ENCODE data around the gene CDC42BPB. TPM values are rescaled to one million over a fixed set of nuclear protein-coding genes. Genes with fewer than 3 reads are reported as not detected.

CDC42BPB gene
- total RNA-seq, 1 experiment from 2014 or later: 84.4 TPM

DNA sequence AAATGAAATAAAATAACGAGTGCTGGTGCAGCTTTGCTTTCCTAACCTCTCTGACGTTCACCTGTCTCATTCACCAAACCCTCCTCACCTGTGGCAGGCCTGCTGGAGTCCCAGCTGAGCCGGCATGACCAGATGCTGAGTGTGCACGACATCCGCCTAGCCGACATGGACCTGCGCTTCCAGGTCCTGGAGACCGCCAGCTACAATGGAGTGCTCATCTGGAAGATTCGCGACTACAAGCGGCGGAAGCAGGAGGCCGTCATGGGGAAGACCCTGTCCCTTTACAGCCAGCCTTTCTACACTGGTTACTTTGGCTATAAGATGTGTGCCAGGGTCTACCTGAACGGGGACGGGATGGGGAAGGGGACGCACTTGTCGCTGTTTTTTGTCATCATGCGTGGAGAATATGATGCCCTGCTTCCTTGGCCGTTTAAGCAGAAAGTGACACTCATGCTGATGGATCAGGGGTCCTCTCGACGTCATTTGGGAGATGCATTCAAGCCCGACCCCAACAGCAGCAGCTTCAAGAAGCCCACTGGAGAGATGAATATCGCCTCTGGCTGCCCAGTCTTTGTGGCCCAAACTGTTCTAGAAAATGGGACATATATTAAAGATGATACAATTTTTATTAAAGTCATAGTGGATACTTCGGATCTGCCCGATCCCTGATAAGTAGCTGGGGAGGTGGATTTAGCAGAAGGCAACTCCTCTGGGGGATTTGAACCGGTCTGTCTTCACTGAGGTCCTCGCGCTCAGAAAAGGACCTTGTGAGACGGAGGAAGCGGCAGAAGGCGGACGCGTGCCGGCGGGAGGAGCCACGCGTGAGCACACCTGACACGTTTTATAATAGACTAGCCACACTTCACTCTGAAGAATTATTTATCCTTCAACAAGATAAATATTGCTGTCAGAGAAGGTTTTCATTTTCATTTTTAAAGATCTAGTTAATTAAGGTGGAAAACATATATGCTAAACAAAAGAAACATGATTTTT, 151.9 kb downstream of the CDC42BPB start:
- no peak for ATAC-seq
- Histone ChIP-seq H3K36me3 (ENCODE audit: control insufficient read depth, insufficient read depth, low read length) (no peaks in the 10 kb centered on the region; the same call in 1 of the 2 replicates), H3K9me3 (ENCODE audit: control insufficient read depth, insufficient read depth, low read depth, low read length) (no peaks in the 10 kb centered on the region), H3K4me1 (ENCODE audit: control insufficient read depth, insufficient read depth, low read length) (no peaks in the 10 kb centered on the region), H3K27me3 (ENCODE audit: control insufficient read depth, insufficient read depth, low read length) (no peaks in the 10 kb centered on the region), H3K27ac (ENCODE audit: low read length) (no peak overlapping the region), H3K4me3 (ENCODE audit: low read depth in 2 of 2, low read length in 2 of 2) (no peak overlapping the region)
- TSS peak; percentile 57 for BruUV-seq (replicated peaks)
- POLR2A ChIA-PET: no interaction called here
- TF ChIP-seq, protein P1, sequence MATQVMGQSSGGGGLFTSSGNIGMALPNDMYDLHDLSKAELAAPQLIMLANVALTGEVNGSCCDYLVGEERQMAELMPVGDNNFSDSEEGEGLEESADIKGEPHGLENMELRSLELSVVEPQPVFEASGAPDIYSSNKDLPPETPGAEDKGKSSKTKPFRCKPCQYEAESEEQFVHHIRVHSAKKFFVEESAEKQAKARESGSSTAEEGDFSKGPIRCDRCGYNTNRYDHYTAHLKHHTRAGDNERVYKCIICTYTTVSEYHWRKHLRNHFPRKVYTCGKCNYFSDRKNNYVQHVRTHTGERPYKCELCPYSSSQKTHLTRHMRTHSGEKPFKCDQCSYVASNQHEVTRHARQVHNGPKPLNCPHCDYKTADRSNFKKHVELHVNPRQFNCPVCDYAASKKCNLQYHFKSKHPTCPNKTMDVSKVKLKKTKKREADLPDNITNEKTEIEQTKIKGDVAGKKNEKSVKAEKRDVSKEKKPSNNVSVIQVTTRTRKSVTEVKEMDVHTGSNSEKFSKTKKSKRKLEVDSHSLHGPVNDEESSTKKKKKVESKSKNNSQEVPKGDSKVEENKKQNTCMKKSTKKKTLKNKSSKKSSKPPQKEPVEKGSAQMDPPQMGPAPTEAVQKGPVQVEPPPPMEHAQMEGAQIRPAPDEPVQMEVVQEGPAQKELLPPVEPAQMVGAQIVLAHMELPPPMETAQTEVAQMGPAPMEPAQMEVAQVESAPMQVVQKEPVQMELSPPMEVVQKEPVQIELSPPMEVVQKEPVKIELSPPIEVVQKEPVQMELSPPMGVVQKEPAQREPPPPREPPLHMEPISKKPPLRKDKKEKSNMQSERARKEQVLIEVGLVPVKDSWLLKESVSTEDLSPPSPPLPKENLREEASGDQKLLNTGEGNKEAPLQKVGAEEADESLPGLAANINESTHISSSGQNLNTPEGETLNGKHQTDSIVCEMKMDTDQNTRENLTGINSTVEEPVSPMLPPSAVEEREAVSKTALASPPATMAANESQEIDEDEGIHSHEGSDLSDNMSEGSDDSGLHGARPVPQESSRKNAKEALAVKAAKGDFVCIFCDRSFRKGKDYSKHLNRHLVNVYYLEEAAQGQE (IDR thresholded peaks at IDR 0.05; ENCODE audit: insufficient read depth in 1 of 2, low read depth in 2 of 2, low read length in 1 of 2): no peak
- TF ChIP-seq TCF7L2 (IDR thresholded peaks at IDR 0.05; ENCODE audit: low read depth, low read length) (no peak), POLR2AphosphoS5 (IDR thresholded peaks at IDR 0.05; ENCODE audit: low read depth, low read length) (no peak), SIN3A (IDR thresholded peaks at IDR 0.05; ENCODE audit: borderline replicate concordance, insufficient read depth, low read depth, low read length) (no peak)
- no peak for DNase-seq (ENCODE audit: low read depth, low spot score)
- intact Hi-C loops (cut with micrococcal nuclease; ENCODE audit: unreplicated experiment) (no loop called here), in situ Hi-C loops (cut with HindIII; ENCODE audit: low pct_unique_long_range_greater_than_20kb, low sequenced_read_pairs) (no loop called here)
- CTCF ChIA-PET: no interaction called here

DNA sequence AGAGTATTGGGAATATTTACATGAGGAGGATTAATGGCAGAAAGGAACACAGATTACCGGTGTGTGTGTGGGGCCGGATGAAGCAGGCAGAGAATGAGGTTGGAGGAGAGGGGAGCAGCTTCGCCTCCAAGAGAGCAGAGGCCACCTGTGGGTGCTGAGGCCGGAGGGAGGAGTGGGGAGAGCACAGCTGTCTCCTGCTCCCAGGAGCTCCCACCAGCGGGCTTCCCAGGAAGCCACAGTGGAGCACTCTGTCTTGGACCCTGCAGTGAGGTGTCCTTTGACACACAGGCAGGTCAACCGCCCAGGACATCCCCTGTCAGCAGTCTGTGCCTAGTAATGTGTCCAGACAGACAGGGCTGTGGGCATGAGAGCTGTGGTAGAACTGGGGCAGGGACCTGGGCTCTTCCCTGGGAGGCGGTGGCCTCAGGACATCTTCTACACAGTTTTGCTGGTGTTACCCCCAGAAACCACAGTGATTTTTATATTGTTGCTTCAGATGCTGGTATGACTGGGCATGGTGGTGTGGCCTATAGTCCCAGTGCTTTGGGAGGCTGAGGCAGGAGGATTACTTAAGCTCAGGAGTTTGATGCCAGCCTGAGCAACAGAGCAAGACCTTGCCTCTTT, 153.3 kb downstream of the CDC42BPB start:
- POLR2A ChIA-PET: no interaction called here
- BruUV-seq (replicated peaks): no TSS peak
- Histone ChIP-seq H3K27ac (ENCODE audit: low read length) (no peak overlapping the region), H3K9me3 (ENCODE audit: control insufficient read depth, insufficient read depth, low read depth, low read length) (no peaks in the 10 kb centered on the region), H3K27me3 (ENCODE audit: control insufficient read depth, insufficient read depth, low read length) (no peaks in the 10 kb centered on the region), H3K4me1 (ENCODE audit: control insufficient read depth, insufficient read depth, low read length) (no peaks in the 10 kb centered on the region), H3K4me3 (ENCODE audit: low read depth in 2 of 2, low read length in 2 of 2) (no peak overlapping the region), H3K36me3 (ENCODE audit: control insufficient read depth, insufficient read depth, low read length) (no peaks in the 10 kb centered on the region; the same call in 1 of the 2 replicates)
- CTCF ChIA-PET: interaction anchor here (0.5 kb wide), 1 partner anchor 394 kb away, joined by 4 read pairs; no protein-coding TSS in a partner anchor
- in situ Hi-C loops (cut with HindIII; ENCODE audit: low pct_unique_long_range_greater_than_20kb, low sequenced_read_pairs) (no loop called here), intact Hi-C loops (cut with micrococcal nuclease; ENCODE audit: unreplicated experiment) (no loop called here)
- ATAC-seq: no peak
- no peak for DNase-seq (ENCODE audit: low read depth, low spot score)
- TF ChIP-seq, protein P2, sequence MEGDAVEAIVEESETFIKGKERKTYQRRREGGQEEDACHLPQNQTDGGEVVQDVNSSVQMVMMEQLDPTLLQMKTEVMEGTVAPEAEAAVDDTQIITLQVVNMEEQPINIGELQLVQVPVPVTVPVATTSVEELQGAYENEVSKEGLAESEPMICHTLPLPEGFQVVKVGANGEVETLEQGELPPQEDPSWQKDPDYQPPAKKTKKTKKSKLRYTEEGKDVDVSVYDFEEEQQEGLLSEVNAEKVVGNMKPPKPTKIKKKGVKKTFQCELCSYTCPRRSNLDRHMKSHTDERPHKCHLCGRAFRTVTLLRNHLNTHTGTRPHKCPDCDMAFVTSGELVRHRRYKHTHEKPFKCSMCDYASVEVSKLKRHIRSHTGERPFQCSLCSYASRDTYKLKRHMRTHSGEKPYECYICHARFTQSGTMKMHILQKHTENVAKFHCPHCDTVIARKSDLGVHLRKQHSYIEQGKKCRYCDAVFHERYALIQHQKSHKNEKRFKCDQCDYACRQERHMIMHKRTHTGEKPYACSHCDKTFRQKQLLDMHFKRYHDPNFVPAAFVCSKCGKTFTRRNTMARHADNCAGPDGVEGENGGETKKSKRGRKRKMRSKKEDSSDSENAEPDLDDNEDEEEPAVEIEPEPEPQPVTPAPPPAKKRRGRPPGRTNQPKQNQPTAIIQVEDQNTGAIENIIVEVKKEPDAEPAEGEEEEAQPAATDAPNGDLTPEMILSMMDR (IDR thresholded peaks at IDR 0.05): no peak
- TF ChIP-seq, protein P1 (IDR thresholded peaks at IDR 0.05; ENCODE audit: insufficient read depth in 1 of 2, low read depth in 2 of 2, low read length in 1 of 2): no peak
- TF ChIP-seq POLR2AphosphoS5 (IDR thresholded peaks at IDR 0.05; ENCODE audit: low read depth, low read length) (no peak), TCF7L2 (IDR thresholded peaks at IDR 0.05; ENCODE audit: low read depth, low read length) (no peak), SIN3A (IDR thresholded peaks at IDR 0.05; ENCODE audit: borderline replicate concordance, insufficient read depth, low read depth, low read length) (no peak)

Measured in Panc1 (cell line).